Stimulated activated effector memory CD8-positive, alpha-beta T cell treated with anti-CD3 and anti-CD28 coated beads, Interleukin-12 subunit alpha, Interleukin-12 subunit beta, amount 100 ng/mL, for 72 hours (primary cell): ENCODE measurements around the gene ZNF345.

ENCODE experiments used
- ATAC-seq: fragments of 150-1000 bp; cut with Tn5 transposase; 2 replicates; pipeline ENCODE4 v1.10.0; 2021
- DNase-seq, 2 donors: peaks; one replicate each; pipeline ENCODE4 v3.0.0; 2021 to 2022; ENCODE audit warnings: low spot score in 2 of 2
- H3K27ac Mint-ChIP-seq: one replicate; pipeline ENCODE4 v1.8.0; 2022; ENCODE audit warnings: mild to moderate bottlenecking, mixed read lengths
- H3K36me3 Mint-ChIP-seq: one replicate; pipeline ENCODE4 v1.8.0; 2022; ENCODE audit warnings: mild to moderate bottlenecking, mixed read lengths
- H3K4me1 Mint-ChIP-seq: one replicate; pipeline ENCODE4 v1.8.0; 2022; ENCODE audit warnings: mixed read lengths
- H3K4me3 Mint-ChIP-seq: one replicate; pipeline ENCODE4 v1.8.0; 2022; ENCODE audit warnings: mild to moderate bottlenecking, mixed read lengths
- H3K9me3 Mint-ChIP-seq: one replicate; pipeline ENCODE4 v1.8.0; 2022; ENCODE audit warnings: mixed read lengths

The ZNF345 gene

GRCh38 chr19:36891768-36892357 is 41.2 kb downstream of the ZNF345 start:
- no peak overlapping the region for H3K27ac Mint-ChIP-seq
- peaks cover 51% of the 10 kb centered on the region for H3K36me3 Mint-ChIP-seq
- no peaks in the 10 kb centered on the region for H3K4me1 Mint-ChIP-seq
- H3K9me3 Mint-ChIP-seq = peaks cover 55% of the 10 kb centered on the region
- no peak overlapping the region for H3K4me3 Mint-ChIP-seq
- DNase-seq (no peak), ATAC-seq (no peak)

GRCh38 chr19:36894849-36895383 is 44.2 kb downstream of the ZNF345 start:
- Mint-ChIP-seq H3K4me1 (no peaks in the 10 kb centered on the region), H3K9me3 (peaks cover 58% of the 10 kb centered on the region), H3K36me3 (peaks cover 78% of the 10 kb centered on the region), H3K27ac (no peak overlapping the region), H3K4me3 (no peak overlapping the region)
- ATAC-seq (no peak), DNase-seq (no peak)

- H3K36me3 Mint-ChIP-seq = peaks cover 93% of the 10 kb centered on the region
- DNase-seq (no peak), ATAC-seq (no peak)
- no peaks in the 10 kb centered on the region for H3K4me1 Mint-ChIP-seq
- H3K4me3 Mint-ChIP-seq = no peak overlapping the region
- H3K9me3 Mint-ChIP-seq = peaks cover 48% of the 10 kb centered on the region
- no peak overlapping the region for H3K27ac Mint-ChIP-seq
Observed at GRCh38 chr19:36898422-36898821, 47.7 kb downstream of the ZNF345 start.

GRCh38 chr19:36915992-36916830 is 65.5 kb downstream of the ZNF345 start, which contains the start of the genes ZNF568 and ZNF829:
TSS of gene ZNF568 (plus strand) at chr19:36916332. CDS start at chr19:36922771, 6,439 bp downstream.
TSS of gene ZNF829 (minus strand) at chr19:36916291. CDS start at chr19:36915167, 1,124 bp downstream.
- H3K36me3 Mint-ChIP-seq = peaks cover 56% of the 10 kb centered on the region
- DNase-seq (peak; percentile 79 to 95), ATAC-seq (peak; percentile 98)
- peaks cover 28% of the 10 kb centered on the region for H3K4me1 Mint-ChIP-seq
- H3K27ac Mint-ChIP-seq = peak within 1 kb of the TSS; percentile 97
- H3K4me3 Mint-ChIP-seq = peak within 1 kb of the TSS; percentile 91
- H3K9me3 Mint-ChIP-seq = peaks cover 10% of the 10 kb centered on the region

DNA sequence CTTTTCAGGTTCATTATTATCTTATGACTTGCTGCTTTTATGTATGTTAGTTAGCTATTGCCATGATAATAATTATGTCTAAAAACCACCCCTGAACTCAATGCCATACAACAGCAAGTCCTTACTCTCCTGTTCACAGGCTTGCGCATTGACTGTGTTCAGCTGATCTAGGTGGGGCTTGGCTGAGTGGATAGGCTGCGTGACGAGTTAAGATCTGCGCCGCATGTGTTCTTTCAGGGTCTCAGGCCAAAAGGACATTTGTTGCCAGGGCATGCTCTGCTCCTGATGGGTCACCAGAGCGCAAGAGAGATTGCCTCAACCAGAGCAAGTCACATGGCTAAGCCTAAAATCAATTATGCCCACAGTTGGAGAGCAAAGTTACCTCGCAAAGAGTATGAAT is 66.3 kb downstream of the ZNF345 start:
- Mint-ChIP-seq H3K27ac (peak overlapping the region; percentile 97), H3K9me3 (peaks cover 12% of the 10 kb centered on the region), H3K4me1 (peaks cover 28% of the 10 kb centered on the region), H3K4me3 (peak overlapping the region; percentile 91), H3K36me3 (peaks cover 63% of the 10 kb centered on the region)
- no peak for DNase-seq
- no peak for ATAC-seq

- Mint-ChIP-seq H3K36me3 (peaks cover 55% of the 10 kb centered on the region), H3K4me3 (peak overlapping the region; percentile 91), H3K27ac (no peak overlapping the region), H3K4me1 (peaks cover 28% of the 10 kb centered on the region), H3K9me3 (peaks cover 14% of the 10 kb centered on the region)
- ATAC-seq (no peak), DNase-seq (no peak)
Observed at GRCh38 chr19:36918090-36918489, 67.4 kb downstream of the ZNF345 start.
